ENCODE data around the gene SHFL. TPM values are rescaled to one million over a fixed set of nuclear protein-coding genes. Genes with fewer than 3 reads are reported as not detected.

SHFL gene
- total and polyA plus RNA-seq, 2 of the 4 experiments (the other 2 are of a cell fraction) = 9.0 to 32.1 TPM

DNA sequence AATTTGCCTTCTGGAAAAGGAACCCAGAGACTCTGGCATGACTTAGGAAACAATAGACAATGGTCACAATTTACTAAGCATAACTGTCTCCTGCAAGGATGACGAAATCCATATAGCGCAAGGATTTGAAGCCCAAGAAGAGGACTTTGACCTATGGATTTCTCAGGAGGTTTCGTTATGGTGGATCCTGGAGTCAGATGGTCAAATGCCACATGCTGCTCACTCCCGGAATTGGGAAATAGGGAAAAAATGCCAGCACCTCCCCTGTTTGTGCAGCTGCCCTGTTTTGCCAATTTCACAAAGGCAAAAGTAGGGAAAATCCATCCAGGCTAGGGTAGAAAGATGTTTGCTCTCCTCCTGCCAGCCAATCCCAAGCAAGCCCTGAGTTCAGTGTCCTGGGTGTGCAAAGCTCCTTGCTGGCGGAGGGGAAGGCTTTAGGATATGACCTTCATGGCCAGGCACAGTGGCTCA lies 49.5 kb upstream of the SHFL start:
- 60% methylated on average over 1 of the region's 5 CpGs; no CpG with 5 or more reads in 1 of the 2 experiments for WGBS, 2 experiments (ENCODE audit: extremely low coverage in 2 of 2, insufficient read length in 1 of 2)
- Histone ChIP-seq H2BK15ac (ENCODE audit: low read depth, low read length) (no peak overlapping the region), H4K8ac (ENCODE audit: low read depth in 2 of 2, low read length in 2 of 2) (no peak overlapping the region), H3K23ac (ENCODE audit: low read depth, low read length) (no peak overlapping the region), H3K9ac (ENCODE audit: low read depth, low read length) (no peak overlapping the region), H2AFZ (replicated peaks; ENCODE audit: low read length, poor library complexity) (no peak overlapping the region), H2AK5ac (ENCODE audit: low read depth, low read length) (no peak overlapping the region), H3K4me3 (ENCODE audit: insufficient read depth, low read depth, low read length) (no peak overlapping the region), H3K27ac (ENCODE audit: insufficient read depth, low read length) (no peak overlapping the region), H2BK20ac (ENCODE audit: low read depth, low read length) (no peak overlapping the region), H4K20me1 (ENCODE audit: insufficient read depth, low read length) (no peaks in the 10 kb centered on the region), H4K91ac (ENCODE audit: insufficient read depth, low read depth, low read length) (no peak overlapping the region), H3K9me3 (ENCODE audit: control insufficient read depth, insufficient read depth, low read length) (peaks cover 15% of the 10 kb centered on the region), H3K4me1 (ENCODE audit: control insufficient read depth, insufficient read depth, low read length) (no peaks in the 10 kb centered on the region), H2BK5ac (ENCODE audit: low read depth, low read length, poor library complexity, severe bottlenecking) (no peak overlapping the region), H3K56ac (ENCODE audit: extremely low read depth, insufficient read depth, low read length) (no peak overlapping the region), H3K9me1 (ENCODE audit: insufficient read depth, low read length) (no peaks in the 10 kb centered on the region), H2AK9ac (replicated peaks; ENCODE audit: low read depth, low read length, poor library complexity) (no peak overlapping the region), H3K4ac (ENCODE audit: low read depth, low read length) (no peak overlapping the region), H2BK120ac (ENCODE audit: low read depth, low read length) (no peak overlapping the region), H3K14ac (replicated peaks; ENCODE audit: low read depth, low read length) (no peak overlapping the region), H3K27me3 (ENCODE audit: control insufficient read depth, insufficient read depth, low read length) (peaks cover 47% of the 10 kb centered on the region), H3K36me3 (ENCODE audit: control insufficient read depth, insufficient read depth, low read length) (no peaks in the 10 kb centered on the region), H3K79me1 (ENCODE audit: low read depth in 1 of 2, low read length in 2 of 2) (no peaks in the 10 kb centered on the region), H3K18ac (ENCODE audit: low read depth, low read length) (no peak overlapping the region), H4K5ac (ENCODE audit: low read depth, low read length) (no peak overlapping the region), H3K4me2 (ENCODE audit: low read depth, low read length) (no peak overlapping the region)
- intact Hi-C loops (cut with micrococcal nuclease) (no loop called here), dilution Hi-C loops (cut with HindIII; ENCODE audit: low sequenced_read_pairs, unreplicated experiment) (no loop called here), in situ Hi-C loops (cut with MboI; ENCODE audit: low sequenced_read_pairs) (no loop called here)
- POLR2A ChIA-PET (ENCODE audit: unreplicated experiment) = no interaction called here
- CTCF ChIA-PET = no interaction called here
- TF ChIP-seq SMC3 (IDR thresholded peaks at IDR 0.05; ENCODE audit: low read depth, low read length) = no peak
- ATAC-seq (ENCODE audit: low read depth) = no peak
- no TSS peak for BruUV-seq (replicated peaks)
- no peak for DNase-seq

Data from IMR-90 (cell line).